ENCODE results near the gene CDHR3.
"Not testable (repeated sequence)": the region's sequence is repeated elsewhere in the genome, so short reads cannot be mapped to it uniquely, and the experiment has no call there.

CDHR3 gene, protein sequence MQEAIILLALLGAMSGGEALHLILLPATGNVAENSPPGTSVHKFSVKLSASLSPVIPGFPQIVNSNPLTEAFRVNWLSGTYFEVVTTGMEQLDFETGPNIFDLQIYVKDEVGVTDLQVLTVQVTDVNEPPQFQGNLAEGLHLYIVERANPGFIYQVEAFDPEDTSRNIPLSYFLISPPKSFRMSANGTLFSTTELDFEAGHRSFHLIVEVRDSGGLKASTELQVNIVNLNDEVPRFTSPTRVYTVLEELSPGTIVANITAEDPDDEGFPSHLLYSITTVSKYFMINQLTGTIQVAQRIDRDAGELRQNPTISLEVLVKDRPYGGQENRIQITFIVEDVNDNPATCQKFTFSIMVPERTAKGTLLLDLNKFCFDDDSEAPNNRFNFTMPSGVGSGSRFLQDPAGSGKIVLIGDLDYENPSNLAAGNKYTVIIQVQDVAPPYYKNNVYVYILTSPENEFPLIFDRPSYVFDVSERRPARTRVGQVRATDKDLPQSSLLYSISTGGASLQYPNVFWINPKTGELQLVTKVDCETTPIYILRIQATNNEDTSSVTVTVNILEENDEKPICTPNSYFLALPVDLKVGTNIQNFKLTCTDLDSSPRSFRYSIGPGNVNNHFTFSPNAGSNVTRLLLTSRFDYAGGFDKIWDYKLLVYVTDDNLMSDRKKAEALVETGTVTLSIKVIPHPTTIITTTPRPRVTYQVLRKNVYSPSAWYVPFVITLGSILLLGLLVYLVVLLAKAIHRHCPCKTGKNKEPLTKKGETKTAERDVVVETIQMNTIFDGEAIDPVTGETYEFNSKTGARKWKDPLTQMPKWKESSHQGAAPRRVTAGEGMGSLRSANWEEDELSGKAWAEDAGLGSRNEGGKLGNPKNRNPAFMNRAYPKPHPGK

DNA sequence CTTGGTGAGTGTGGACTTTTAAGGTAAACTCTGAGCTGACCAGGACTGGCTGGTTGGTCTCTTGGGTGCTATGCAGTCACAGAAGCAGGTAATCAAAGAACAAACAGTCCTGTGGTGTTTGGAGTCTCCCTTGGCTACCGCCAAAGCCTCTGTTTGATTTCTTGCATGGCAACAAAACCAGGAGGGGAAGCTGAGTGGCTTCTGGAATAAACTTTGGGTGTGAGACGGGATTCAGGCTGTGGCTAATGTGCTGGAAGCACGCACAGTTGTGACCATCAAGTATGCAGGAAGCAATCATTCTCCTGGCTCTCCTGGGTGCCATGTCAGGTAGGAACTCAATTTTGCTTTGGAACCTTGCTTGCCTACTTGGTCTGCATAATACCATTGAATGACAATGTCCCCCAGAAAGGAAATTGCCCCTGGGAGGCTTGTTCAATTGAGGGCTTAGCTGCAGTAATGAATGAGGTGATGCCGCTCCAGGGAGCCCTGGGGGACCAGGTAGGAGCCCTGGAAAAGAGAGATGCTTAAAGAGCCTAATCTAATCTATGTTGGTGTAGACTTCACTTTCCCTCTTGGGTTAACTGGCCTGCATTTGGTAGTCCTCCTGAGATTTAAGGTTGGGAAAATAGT, at the start of gene CDHR3:
Gene CDHR3, plus strand, starts transcription at position 227 of the 630 bp plus-strand sequence. Its CDS starts 55 bp downstream, at position 282.
- DNase-seq (ENCODE audit: low read depth), result no peak

DNA sequence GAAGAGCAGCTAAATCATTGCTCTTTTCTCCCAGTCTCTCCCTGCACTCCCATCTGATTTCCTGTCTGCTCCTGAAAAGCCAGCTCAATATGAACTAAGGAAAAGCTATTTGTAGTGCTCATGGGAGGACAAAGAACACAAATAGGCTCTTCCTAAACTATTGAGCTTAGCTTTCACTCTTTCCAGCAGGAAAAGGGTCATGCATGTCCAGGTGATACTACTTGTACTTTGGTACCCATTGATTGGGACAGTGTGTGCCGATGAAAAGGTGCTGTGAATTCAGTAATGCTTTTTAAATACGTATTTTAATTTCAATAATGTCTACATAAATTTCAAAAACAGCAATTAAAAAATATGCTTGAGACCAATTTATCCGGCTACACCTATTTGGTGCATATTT, 49.1 kb upstream of the CDHR3 start:
- no peak for DNase-seq (ENCODE audit: low read depth)

DNA sequence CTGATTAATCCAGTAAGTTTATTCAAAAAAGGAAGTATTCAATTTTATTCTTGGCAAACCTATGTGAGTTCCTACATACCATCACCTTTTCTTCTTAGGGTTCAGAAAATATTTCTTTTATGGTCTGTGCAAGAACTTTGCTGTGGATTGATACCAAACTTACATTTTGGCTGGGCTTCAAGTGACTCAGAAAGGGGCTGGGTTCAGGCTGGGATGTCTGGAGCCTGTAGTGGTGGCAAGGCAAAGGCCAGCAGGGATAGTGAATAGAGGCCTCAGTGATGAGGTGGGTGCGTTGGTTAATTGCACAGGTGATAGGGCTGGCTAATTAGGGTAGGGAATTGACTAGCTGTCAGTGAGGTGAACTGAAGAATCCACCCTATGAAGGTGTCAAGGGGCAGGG, 46.5 kb upstream of the CDHR3 start:
- DNase-seq (ENCODE audit: low read depth), result no peak

DNA sequence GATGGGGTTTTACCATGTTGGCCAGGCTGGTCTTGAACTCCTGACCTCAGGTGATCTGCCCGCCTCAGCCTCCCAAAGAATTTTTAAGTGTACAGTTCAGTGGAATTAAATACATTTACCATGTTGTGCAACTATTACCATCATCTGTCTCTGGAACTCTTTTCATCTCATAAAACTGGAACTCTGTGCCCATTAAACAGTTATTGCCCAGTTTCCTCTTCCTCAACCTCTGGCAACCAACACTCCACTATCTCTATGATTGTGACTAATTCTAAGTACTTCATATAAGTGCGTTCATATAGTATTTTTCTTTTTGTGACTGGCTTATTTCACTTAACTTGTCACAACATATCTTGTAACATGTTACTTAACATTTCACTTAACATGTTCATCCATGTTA, 45.4 kb upstream of the CDHR3 start:
- DNase-seq (ENCODE audit: low read depth), result no peak

DNA sequence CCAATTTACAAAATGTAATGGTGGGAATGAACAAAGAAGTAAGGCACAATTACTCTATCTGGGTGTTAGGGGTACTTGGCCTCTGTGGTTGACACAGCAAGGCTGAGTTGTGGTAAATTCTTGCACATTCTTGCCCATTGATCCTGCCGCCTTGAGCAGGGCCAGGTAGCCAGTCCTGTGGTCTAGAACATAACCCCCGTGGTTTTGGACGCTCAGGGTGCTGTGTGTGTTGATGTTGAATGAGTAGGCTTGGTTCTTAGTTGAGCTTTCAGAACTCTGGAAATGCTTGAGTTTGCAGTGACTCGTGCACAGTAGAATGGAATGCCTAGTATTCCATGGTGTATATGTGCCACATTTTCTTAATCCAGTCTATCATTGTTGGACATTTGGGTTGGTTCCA, 42.3 kb upstream of the CDHR3 start:
- DNase-seq (ENCODE audit: low read depth), result no peak

DNA sequence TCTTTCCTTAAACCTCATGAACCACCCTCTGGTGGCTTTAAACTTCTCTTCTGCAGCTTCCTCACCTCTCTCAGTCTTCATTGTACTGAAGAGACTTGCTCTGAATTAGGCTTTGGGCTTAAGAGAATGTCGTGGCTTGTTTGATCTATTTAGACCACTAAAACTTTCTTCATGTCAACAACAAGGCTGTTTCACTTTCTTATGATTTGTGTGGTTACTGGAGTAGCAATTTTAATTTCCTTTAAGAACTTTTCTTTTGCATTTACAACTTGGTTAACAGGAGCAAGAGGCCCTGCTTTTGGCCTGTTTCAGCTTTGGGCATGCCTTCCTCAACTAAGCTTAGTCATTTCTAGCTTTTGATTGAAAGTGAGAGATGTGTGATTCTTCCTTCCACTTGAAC, 38.1 kb upstream of the CDHR3 start:
- no peak for DNase-seq (ENCODE audit: low read depth)

DNA sequence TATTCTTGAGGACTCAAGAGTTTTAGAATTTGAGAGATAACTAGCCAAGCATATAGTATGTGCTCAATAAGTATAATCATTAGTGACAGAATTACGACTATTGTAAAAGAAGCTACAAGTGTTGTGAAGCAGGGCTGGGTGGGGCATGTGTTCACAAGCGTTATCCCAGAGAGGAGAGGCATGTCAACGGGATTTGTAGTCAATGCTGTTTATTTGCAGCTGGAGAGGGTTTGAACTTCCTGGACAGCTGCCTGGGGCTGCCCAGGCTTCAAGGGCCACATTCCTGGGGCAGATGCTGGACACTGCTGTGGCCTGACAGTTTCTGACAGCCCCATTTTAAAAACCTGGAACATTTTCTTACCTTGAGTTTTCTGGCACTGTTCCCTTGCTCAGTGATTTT, 36.9 kb upstream of the CDHR3 start:
- no peak for DNase-seq (ENCODE audit: low read depth)

DNA sequence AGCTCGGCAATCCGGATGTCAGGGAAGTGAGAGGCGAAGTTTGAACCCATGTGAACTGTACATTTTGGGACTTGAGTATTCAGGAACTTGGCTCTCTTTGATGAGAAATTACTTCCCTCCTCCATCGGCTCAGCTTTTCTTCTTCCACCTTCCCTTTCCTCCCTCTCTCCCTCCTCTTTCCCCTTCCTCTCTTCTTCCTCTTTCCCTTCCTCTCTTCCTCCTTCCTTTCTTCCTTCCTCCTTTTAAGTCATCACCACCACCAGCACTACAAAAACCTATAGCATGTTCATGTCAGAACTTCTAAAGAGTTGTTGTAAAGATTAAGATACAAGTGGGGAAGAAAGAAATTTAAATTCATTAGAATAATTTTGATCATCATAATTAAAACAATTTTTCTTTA, 31.9 kb upstream of the CDHR3 start:
- no peak for DNase-seq (ENCODE audit: low read depth)

DNA sequence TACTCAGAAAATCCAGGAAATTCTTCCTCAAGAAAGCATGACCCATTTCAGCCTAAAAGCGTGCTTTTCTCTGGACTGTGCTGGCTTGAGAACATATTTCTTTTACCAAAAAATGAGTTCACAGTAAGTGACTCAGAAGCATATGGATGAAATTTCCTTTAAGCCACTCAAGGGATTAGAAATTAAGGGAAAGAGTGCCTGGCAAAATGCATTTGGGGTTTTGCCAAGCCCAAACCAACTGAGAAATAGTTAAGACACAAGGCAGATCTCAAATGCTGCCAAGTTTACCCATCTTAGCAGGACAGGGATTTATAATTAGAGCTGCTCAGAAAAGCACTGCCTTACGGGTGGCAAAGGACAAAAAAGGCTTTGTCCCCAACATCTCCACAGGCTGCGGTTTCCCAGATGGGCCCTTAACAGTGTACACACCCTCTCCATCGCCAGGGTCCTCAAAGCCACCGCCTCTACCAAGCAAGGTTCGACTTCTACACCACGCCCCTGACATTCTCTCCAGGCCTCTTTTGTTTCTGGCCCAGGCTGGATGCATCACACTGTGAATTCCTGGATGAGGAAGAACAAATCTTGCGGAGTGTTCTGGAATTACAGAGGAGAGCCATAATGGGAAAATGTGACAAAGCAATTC, 30.1 kb upstream of the CDHR3 start:
- DNase-seq (ENCODE audit: low read depth), result no peak

DNA sequence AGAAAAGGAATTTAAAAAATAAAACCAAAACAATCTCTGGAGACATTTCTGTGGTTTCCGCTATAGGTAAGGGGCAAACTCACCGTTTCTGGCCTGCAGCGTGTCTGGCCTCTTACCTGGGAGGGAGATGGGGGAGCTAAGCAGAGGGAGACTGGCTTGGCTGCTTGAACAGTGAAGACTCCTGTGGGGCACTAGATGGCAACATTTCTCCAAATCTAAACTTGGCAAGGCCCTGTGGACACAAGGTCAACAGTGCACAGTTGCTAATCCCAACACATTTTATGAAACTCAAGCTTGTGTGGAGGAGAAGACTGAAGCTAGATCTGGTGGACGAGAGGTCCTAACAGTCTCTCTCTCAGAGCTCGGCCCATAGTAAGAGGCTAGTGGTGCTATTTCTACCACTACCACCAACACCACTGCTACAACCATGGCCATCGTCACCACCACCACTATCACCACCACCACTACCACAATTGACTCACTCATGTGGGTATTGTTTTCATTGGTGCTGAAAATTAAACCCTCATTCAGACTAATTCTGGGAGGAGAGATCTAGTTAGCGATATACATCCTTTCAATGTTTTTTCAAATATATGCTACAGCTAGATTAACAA, 28.4 kb upstream of the CDHR3 start:
- DNase-seq (ENCODE audit: low read depth), result no peak

DNA sequence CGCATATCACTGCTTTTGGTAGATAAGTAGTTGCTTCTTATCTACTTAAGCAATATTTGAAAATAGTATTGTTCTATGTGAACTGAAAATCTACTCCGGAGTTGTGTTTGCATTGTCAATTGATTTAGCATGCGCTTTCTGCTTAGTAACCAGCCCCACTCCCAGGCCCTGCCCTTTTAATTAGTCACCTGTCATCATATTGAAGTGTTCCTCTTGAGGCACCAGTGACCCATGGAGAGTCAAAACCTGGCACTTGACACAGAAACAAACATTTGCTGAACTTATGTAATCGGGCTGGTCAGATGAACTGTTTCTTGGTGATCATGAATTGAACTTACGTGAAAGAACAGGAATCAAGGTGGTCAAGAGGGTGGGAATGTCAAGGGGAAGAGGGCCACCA, 27.8 kb upstream of the CDHR3 start:
- DNase-seq (ENCODE audit: low read depth), result no peak

DNA sequence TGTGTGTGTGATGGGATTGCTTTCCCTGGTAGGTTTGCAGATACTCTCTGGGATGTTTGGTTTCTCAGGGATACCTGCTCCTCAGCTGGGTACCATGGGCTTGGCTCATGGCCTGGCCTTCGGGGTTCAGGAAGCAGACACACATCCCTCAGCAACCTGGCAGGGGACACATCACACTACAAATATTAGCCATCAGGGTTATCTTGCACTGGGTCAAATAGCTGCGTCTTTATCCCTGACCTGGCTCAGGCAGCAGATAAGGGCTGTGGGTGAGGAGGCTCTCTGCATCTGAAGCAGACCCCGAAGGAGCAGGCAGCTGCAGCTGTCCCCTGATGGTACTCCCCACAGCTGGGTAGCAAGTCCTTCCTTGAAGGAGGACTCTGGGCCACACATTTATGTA, 25.7 kb upstream of the CDHR3 start:
- DNase-seq (ENCODE audit: low read depth), result no peak

DNA sequence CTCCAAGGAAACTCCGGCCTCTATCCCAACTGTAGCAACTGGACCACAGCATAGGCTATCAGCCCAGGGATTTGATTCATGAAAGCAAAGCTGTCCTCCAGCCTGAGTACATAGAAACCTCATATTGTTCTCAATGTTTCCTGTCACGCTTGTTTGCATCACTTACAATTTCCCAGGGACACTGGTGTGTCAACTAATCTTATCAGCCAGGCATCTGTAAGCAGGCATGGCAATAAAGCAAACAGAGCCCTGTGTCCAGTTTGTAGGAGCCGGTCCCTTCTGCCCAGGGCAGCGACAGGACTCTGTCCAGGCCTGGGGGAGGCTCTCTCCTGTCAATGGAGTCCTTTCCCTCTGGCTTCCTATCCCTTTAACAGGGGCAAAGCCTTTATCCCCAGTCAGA, 23.0 kb upstream of the CDHR3 start:
- no peak for DNase-seq (ENCODE audit: low read depth)

DNA sequence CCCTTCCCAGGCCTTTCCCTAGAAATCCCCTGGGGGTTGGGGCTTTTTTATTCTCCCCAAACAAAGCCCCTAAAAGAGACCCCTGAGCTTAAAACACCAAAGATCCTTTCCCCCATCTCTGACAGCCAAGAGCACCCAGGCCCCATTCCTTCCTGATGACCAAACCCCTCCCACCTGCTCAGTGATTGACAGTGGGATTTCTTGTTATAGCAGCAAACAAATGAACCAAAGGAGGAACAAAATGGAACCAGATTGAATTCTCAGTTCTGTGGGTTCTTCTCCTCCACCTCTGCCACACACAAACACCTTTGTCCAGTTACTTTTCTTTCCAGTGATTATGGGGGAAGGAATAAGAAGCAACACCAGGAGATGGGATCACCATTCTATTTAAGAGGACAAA, 21.5 kb upstream of the CDHR3 start:
- no peak for DNase-seq (ENCODE audit: low read depth)

DNA sequence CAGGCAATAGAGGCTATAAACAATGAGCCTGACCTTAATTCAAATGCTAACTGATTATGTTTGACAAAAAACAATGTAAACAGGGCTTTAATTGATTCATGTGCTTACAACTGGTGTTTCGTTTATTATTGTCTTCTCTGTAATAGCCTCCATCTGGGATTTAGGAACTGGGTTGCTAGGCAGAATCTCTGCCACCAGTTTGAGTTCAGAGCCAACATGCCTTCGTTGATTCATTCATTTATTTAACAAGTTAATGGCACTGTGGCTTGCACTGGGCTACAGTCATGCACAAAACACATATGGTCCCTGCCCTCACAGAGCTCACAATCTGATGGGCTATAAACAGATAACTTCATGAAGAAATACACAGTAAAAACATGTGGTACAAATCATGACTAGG, 19.6 kb upstream of the CDHR3 start:
- no peak for DNase-seq (ENCODE audit: low read depth)

DNA sequence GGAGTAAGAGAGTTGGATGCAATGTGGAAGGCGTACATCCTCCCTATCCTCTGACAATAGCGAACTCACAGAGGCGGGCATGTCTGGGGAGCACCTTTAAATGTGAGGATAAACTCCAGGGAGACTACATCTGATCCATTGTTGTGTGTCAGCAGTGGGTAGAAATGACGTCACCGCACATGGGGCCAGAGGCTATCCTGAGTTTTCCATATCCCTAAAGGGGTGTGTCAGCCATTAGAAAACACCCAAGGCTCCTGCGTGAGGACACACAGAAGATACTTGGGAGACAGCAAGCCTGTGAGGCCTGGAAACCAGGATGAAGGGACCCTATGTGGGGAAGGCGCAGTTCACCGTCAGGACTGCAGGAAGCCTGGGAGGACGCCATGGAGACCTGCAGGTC, 17.2 kb upstream of the CDHR3 start:
- DNase-seq (ENCODE audit: low read depth), result no peak

DNA sequence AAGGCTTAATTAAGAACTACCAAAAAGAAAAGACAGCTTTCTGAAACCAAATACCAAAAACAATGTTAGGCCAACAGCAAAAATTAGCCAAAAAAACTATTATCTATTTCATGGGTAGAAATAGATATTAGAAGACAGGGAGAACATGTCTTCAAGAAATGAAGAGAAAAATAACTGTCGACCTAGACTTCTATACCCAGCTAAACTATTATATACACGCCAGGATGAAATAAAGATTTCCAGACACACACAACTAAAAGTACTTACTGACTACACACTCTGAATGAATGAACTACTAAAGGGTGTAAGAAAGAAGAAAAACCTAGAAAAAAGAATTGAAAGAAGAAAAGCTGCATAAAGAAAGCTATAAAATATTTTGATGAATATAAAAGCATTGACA, 11.5 kb upstream of the CDHR3 start:
- DNase-seq (ENCODE audit: low read depth), result no peak

DNA sequence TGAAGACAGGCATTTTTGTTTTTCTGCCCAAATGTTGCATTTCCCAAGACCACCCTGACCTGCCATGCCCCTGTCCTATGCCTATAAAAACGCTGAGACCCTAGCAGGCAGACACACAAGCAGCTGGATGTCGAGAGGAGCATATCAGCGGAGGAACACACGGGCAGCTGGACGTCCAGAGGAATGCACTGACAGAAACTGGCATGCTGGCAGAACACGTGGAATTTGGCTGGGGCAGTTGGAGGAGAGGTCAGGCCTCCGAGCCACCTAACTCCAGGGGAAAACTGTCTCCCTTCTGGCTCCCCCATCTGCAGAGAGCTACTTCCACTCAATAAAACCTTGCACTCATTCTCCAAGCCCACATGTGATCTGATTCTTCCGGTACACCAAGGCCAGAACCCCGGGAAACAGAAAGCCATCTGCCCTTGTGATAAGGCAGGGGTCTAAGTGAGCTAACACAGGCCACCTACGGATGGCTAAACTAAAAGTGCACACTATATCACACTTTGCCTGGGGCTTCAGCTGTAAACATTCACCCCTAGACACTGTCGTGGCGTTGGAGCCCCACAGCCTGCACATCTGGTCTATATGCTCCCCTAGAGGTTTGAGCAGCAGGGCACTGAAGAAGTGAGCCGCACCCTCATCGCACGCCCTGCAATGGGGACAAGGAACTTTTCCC, 10.0 kb upstream of the CDHR3 start:
- no peak for DNase-seq (ENCODE audit: low read depth)

DNA sequence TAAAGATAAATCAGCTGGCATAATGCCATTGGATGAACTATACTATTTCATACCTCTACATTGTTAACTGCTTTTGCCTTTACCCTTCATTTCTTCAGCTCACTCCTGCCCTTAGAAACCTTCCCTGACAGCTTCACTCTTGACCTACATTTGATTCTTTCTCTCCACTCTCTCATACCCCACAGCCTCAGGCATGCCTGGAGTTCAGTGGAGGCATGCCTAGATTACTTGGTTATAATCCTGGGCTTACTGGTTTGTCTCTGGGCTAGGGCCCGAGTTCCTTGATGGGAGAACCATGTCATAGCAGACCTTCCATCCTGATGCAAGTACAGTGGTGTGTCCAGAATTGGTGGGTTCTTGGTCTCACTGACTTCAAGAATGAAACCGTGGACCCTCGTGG, 8.4 kb upstream of the CDHR3 start:
- no peak for DNase-seq (ENCODE audit: low read depth)

DNA sequence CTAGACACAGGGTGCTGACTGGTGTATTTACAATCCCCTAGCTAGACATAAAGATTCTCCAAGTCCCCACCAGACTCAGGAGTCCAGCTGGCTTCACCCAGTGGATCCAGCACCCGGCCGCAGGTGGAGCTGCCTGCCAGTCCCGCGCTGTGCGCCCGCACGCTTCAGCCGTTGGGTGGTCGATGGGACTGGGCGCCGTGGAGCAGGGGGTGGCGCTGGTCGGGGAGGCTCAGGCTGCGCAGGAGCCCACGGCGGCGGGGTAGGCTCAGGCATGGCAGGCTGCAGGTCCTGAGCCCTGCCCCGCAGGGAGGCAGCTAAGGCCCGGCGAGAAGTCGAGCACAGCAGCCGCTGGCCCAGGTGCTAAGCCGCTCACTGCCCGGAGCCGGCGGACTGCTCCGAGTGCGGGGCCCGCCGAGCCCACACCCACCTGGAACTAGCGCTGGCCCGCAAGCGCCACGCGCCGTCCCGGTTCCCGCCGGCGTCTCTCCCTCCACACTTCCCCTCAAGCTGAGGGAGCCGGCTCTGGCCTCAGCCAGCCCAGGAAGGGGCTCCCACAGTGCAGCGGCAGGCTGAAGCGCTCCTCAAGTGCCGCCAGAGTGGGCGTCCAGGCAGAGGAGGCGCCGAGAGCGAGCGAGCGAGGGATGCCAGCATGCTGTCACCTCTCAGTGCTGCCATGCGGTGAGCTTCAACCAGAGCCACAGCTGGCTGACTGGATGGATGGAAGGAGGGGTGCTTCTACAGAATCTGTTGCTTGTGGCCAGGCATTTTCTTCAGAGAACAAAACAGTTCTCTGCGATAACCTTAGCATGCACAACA, 7.2 kb upstream of the CDHR3 start:
- DNase-seq (ENCODE audit: low read depth), result not testable (repeated sequence)

DNA sequence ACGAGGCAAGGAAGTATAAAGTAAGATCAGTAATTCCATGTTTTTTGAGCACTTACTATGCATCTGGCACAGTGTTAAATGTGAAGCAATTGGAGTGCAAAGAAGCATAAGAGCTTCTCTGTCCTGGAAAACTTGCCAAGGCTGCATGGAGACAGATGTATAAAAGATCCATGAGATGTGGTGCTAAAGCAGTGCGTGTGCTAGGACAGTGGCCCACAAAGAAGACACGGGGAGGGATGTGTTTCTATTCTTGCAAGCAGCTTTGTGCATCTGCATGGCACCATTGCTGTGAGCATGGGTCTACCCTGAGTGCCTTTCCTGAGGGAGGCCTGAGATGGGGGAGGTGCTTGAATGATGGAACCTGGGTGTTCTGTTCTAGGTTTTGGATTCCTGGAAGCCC, 5.1 kb upstream of the CDHR3 start:
- no peak for DNase-seq (ENCODE audit: low read depth)
